Central memory CD8-positive, alpha-beta T cell (primary cell): ENCODE measurements around the gene BCL6B.
"Not testable (repeated sequence)": the region's sequence is repeated elsewhere in the genome, so short reads cannot be mapped to it uniquely, and the experiment has no call there.

Experiments
- ATAC-seq: fragments of 150-1000 bp; cut with Tn5 transposase; replicated peaks from 2 replicates; pipeline ENCODE4 v1.10.0; 2022; ENCODE audit warnings: mild to moderate bottlenecking, moderate FRiP score, moderate number of reproducible peaks; ENCODE audit not compliant: poor library complexity, severe bottlenecking; ENCODE audit errors: extremely low read depth
- DNase-seq, 2 donors: peaks; one replicate each; pipeline ENCODE4 v3.0.0; 2021; ENCODE audit warnings: low spot score in 2 of 2
- H3K27ac Mint-ChIP-seq: one replicate; pipeline ENCODE4 v1.8.0; 2022; ENCODE audit warnings: low read depth, mild to moderate bottlenecking, moderate library complexity, mixed read lengths
- H3K27me3 Mint-ChIP-seq: one replicate; pipeline ENCODE4 v1.8.0; 2022; ENCODE audit warnings: mixed read lengths
- H3K36me3 Mint-ChIP-seq: one replicate; pipeline ENCODE4 v1.8.0; 2022; ENCODE audit warnings: mild to moderate bottlenecking, moderate library complexity, mixed read lengths; ENCODE audit not compliant: insufficient read depth
- H3K4me1 Mint-ChIP-seq: one replicate; pipeline ENCODE4 v1.8.0; 2022; ENCODE audit warnings: mixed read lengths
- H3K4me3 Mint-ChIP-seq: one replicate; pipeline ENCODE4 v1.8.0; 2022; ENCODE audit warnings: mild to moderate bottlenecking, moderate library complexity, mixed read lengths
- H3K9me3 Mint-ChIP-seq: one replicate; pipeline ENCODE4 v1.8.0; 2022; ENCODE audit warnings: mixed read lengths

Gene BCL6B

GRCh38 chr17:7022781-7023571, at the start of gene BCL6B:
Gene BCL6B (plus strand): TSS chr17:7023050. CDS start chr17:7023672, 622 bp downstream.
- H3K27me3 Mint-ChIP-seq = no peaks in the 10 kb centered on the region
- H3K4me3 Mint-ChIP-seq = peak within 1 kb of the TSS; percentile 70
- ATAC-seq (no peak), DNase-seq (no peak)
- no peaks in the 10 kb centered on the region for H3K9me3 Mint-ChIP-seq
- peaks cover 42% of the 10 kb centered on the region for H3K4me1 Mint-ChIP-seq
- peaks cover 8% of the 10 kb centered on the region for H3K36me3 Mint-ChIP-seq
- peak within 1 kb of the TSS; percentile 82 for H3K27ac Mint-ChIP-seq

- not testable (repeated sequence) for H3K36me3 Mint-ChIP-seq, ATAC-seq, H3K4me1 Mint-ChIP-seq, DNase-seq, H3K27me3 Mint-ChIP-seq, H3K9me3 Mint-ChIP-seq, H3K27ac Mint-ChIP-seq, H3K4me3 Mint-ChIP-seq
Measured at GRCh38 chr17:6979440-6979839, 43.4 kb upstream of the BCL6B start.

- peak overlapping the region; percentile 51 for H3K27ac Mint-ChIP-seq
- peaks cover 6% of the 10 kb centered on the region for H3K9me3 Mint-ChIP-seq
- peaks cover 8% of the 10 kb centered on the region for H3K4me1 Mint-ChIP-seq
- no peak for DNase-seq
- no peaks in the 10 kb centered on the region for H3K27me3 Mint-ChIP-seq
- ATAC-seq = no peak
- H3K36me3 Mint-ChIP-seq = no peaks in the 10 kb centered on the region
- H3K4me3 Mint-ChIP-seq = no peak overlapping the region
Measured at GRCh38 chr17:6981426-6981825, 41.4 kb upstream of the BCL6B start.

- no peak overlapping the region for H3K27ac Mint-ChIP-seq
- H3K27me3 Mint-ChIP-seq = no peaks in the 10 kb centered on the region
- ATAC-seq = no peak
- H3K4me3 Mint-ChIP-seq = no peak overlapping the region
- no peak for DNase-seq
- peaks cover 1% of the 10 kb centered on the region for H3K36me3 Mint-ChIP-seq
- peaks cover 8% of the 10 kb centered on the region for H3K4me1 Mint-ChIP-seq
- no peaks in the 10 kb centered on the region for H3K9me3 Mint-ChIP-seq
Measured at GRCh38 chr17:6985266-6985665, 37.6 kb upstream of the BCL6B start.

GRCh38 chr17:6986676-6987075, 36.2 kb upstream of the BCL6B start:
- no peak overlapping the region for H3K27ac Mint-ChIP-seq
- ATAC-seq (no peak), DNase-seq (no peak)
- H3K9me3 Mint-ChIP-seq = no peaks in the 10 kb centered on the region
- no peaks in the 10 kb centered on the region for H3K27me3 Mint-ChIP-seq
- H3K4me1 Mint-ChIP-seq = no peaks in the 10 kb centered on the region
- H3K4me3 Mint-ChIP-seq = no peak overlapping the region
- H3K36me3 Mint-ChIP-seq = peaks cover 1% of the 10 kb centered on the region

GRCh38 chr17:6989779-6990178, 33.1 kb upstream of the BCL6B start:
- H3K36me3 Mint-ChIP-seq = peaks cover 1% of the 10 kb centered on the region
- H3K27ac Mint-ChIP-seq = no peak overlapping the region
- H3K4me1 Mint-ChIP-seq = no peaks in the 10 kb centered on the region
- DNase-seq (no peak), ATAC-seq (no peak)
- no peak overlapping the region for H3K4me3 Mint-ChIP-seq
- H3K9me3 Mint-ChIP-seq = no peaks in the 10 kb centered on the region
- H3K27me3 Mint-ChIP-seq = no peaks in the 10 kb centered on the region

DNA sequence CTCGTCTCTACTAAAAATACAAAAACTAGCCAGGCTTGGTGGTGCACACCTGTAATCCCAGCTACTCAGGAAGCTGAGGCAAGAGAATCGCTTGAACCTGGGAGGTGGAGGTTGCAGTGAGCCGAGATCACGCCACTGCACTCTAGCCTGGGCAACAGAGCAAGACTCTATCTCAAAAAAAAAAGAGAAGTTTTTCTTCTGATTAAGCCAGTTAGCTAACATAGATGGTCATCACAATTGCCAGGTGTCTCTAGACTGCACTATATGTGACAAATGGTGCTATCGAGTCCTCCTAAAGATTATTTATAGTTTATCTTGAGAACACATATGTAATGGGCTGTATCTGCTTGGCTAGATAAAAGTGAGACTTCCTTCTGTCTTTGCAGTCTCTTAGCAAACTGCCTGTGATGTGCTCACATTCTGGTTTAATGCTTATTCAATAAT, 29.2 kb upstream of the BCL6B start:
- not testable (repeated sequence) for H3K36me3 Mint-ChIP-seq, H3K4me3 Mint-ChIP-seq
- H3K27ac Mint-ChIP-seq = peak overlapping the region; percentile 5

GRCh38 chr17:6994118-6994598, 28.7 kb upstream of the BCL6B start:
- Mint-ChIP-seq H3K4me3 (no peak overlapping the region), H3K36me3 (peaks cover 3% of the 10 kb centered on the region), H3K27me3 (no peaks in the 10 kb centered on the region), H3K9me3 (no peaks in the 10 kb centered on the region), H3K4me1 (peaks cover 1% of the 10 kb centered on the region), H3K27ac (peak overlapping the region; percentile 5)
- ATAC-seq = no peak
- no peak for DNase-seq

More for the DNA sequence above, 29.2 kb upstream of the BCL6B start:
- not testable (repeated sequence) for H3K9me3 Mint-ChIP-seq, H3K4me1 Mint-ChIP-seq, ATAC-seq, DNase-seq, H3K27me3 Mint-ChIP-seq

- ATAC-seq (no peak), DNase-seq (no peak)
- Mint-ChIP-seq H3K27ac (peak overlapping the region; percentile 5), H3K27me3 (no peaks in the 10 kb centered on the region), H3K4me1 (peaks cover 7% of the 10 kb centered on the region), H3K4me3 (no peak overlapping the region), H3K9me3 (no peaks in the 10 kb centered on the region), H3K36me3 (peaks cover 9% of the 10 kb centered on the region)
Measured at GRCh38 chr17:6994666-6995256, 28.1 kb upstream of the BCL6B start.

DNA sequence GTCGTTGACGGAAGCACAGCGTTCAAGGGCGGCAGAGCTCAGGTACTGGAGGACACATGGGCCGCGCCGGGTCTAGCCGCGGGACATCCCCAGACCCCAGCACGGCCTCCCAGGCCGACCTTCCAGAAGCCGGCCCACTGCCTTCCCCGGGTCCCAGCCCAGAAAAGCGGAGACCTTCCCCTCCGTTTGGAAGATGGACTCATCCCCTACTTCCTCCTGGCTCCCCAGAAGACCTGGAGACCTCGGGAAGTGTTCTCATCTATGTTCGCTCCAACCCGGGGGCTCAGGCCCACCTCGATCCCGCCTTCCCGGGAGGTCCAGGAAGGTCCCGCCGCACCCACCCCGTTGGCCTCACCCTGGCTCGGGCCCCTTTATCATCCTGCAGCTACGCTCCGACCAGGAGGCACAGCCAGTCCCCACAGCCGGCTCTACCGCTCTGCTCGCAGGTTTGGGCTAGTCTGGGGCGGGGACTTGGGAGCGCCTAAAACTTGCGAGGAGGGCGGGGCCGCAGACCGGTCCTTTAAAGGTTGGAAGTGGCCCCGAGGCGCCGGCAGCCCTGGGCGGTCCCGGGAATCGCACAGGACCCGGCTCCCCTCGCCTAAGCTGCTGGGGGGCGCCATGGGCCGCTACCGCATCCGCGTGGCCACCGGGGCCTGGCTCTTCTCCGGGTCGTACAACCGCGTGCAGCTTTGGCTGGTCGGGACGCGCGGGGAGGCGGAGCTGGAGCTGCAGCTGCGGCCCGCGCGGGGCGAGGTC, 27.2 kb upstream of the BCL6B start, which contains the start of gene ALOX12:
Gene ALOX12, plus strand, starts transcription at position 550 of the 756 bp plus-strand sequence. Its CDS starts 69 bp downstream, at position 619.
- no peaks in the 10 kb centered on the region for H3K27me3 Mint-ChIP-seq
- H3K4me3 Mint-ChIP-seq = no peak within 1 kb of the TSS
- no peak for ATAC-seq
- no peak within 1 kb of the TSS for H3K27ac Mint-ChIP-seq
- peaks cover 12% of the 10 kb centered on the region for H3K36me3 Mint-ChIP-seq
- no peaks in the 10 kb centered on the region for H3K9me3 Mint-ChIP-seq
- DNase-seq = no peak
- H3K4me1 Mint-ChIP-seq = peaks cover 12% of the 10 kb centered on the region

GRCh38 chr17:6996256-6997011, 26.4 kb upstream of the BCL6B start:
- Mint-ChIP-seq H3K36me3 (peaks cover 16% of the 10 kb centered on the region), H3K9me3 (no peaks in the 10 kb centered on the region), H3K27me3 (no peaks in the 10 kb centered on the region), H3K4me1 (peaks cover 16% of the 10 kb centered on the region), H3K27ac (no peak overlapping the region), H3K4me3 (no peak overlapping the region)
- DNase-seq (no peak), ATAC-seq (no peak)

- no peaks in the 10 kb centered on the region for H3K9me3 Mint-ChIP-seq
- no peak overlapping the region for H3K27ac Mint-ChIP-seq
- H3K36me3 Mint-ChIP-seq = peaks cover 20% of the 10 kb centered on the region
- DNase-seq = no peak
- peaks cover 22% of the 10 kb centered on the region for H3K4me1 Mint-ChIP-seq
- no peak for ATAC-seq
- H3K4me3 Mint-ChIP-seq = no peak overlapping the region
- no peaks in the 10 kb centered on the region for H3K27me3 Mint-ChIP-seq
Measured at GRCh38 chr17:6997171-6997570, 25.7 kb upstream of the BCL6B start.
